Fibroblast of mammary gland (primary cell): ENCODE results near the gene RNF168.
A peak's percentile ranks its signal among the peaks of the same experiment; 100 is the strongest.
"Not testable (repeated sequence)": the region's sequence is repeated elsewhere in the genome, so short reads cannot be mapped to it uniquely, and the experiment has no call there.

Experiments used
- DNase-seq: peaks from one replicate; pipeline ENCODE4 v3.0.0-alpha.2; 2010; ENCODE audit warnings: low read depth
- H3K4me3 ChIP-seq: 2 replicates; pipeline ENCODE4 v1.5.1; 2011; ENCODE audit warnings: low read depth, mild to moderate bottlenecking, low read length, moderate library complexity; ENCODE audit not compliant: control insufficient read depth
- CTCF ChIP-seq: conservative IDR thresholded peaks from 2 replicates; pipeline ENCODE4 v1.5.1; 2011; ENCODE audit warnings: low read depth, low read length, inconsistent platforms; ENCODE audit not compliant: control insufficient read depth, insufficient read depth

Gene RNF168

GRCh38 chr3:196524527-196524926, 21.0 kb upstream of the RNF168 start:
- no peak for DNase-seq
- TF ChIP-seq CTCF = peak; percentile 5
- no peak overlapping the region for H3K4me3 ChIP-seq

GRCh38 chr3:196523841-196524240, 20.3 kb upstream of the RNF168 start:
- H3K4me3 ChIP-seq = no peak overlapping the region
- TF ChIP-seq CTCF = no peak
- no peak for DNase-seq

GRCh38 chr3:196521291-196521690, 17.7 kb upstream of the RNF168 start:
- DNase-seq = not testable (repeated sequence)

GRCh38 chr3:196519718-196520082, 16.1 kb upstream of the RNF168 start:
- TF ChIP-seq CTCF = no peak

More at GRCh38 chr3:196521291-196521690, 17.7 kb upstream of the RNF168 start:
- H3K4me3 ChIP-seq = not testable (repeated sequence)

GRCh38 chr3:196518966-196519717, 15.6 kb upstream of the RNF168 start:
- no peak overlapping the region for H3K4me3 ChIP-seq
- peak; percentile 53 for TF ChIP-seq CTCF
- DNase-seq = peak; percentile 84

More at GRCh38 chr3:196519718-196520082, 16.1 kb upstream of the RNF168 start:
- H3K4me3 ChIP-seq = no peak overlapping the region
- DNase-seq = no peak

- no peak for TF ChIP-seq CTCF
- no peak overlapping the region for H3K4me3 ChIP-seq
- no peak for DNase-seq
Observed at GRCh38 chr3:196517919-196518318, 14.4 kb upstream of the RNF168 start.

GRCh38 chr3:196517162-196517800, 13.7 kb upstream of the RNF168 start:
- DNase-seq = no peak
- TF ChIP-seq CTCF = no peak
- H3K4me3 ChIP-seq = no peak overlapping the region
